NCI-H524 (cell line): ENCODE results near the gene SFRP5.

Experiments
- DNase-seq, 2 experiments: peaks; one replicate each; lab custom pipeline; 2025; lab: John Stamatoyannopoulos, UW

Gene SFRP5

DNA sequence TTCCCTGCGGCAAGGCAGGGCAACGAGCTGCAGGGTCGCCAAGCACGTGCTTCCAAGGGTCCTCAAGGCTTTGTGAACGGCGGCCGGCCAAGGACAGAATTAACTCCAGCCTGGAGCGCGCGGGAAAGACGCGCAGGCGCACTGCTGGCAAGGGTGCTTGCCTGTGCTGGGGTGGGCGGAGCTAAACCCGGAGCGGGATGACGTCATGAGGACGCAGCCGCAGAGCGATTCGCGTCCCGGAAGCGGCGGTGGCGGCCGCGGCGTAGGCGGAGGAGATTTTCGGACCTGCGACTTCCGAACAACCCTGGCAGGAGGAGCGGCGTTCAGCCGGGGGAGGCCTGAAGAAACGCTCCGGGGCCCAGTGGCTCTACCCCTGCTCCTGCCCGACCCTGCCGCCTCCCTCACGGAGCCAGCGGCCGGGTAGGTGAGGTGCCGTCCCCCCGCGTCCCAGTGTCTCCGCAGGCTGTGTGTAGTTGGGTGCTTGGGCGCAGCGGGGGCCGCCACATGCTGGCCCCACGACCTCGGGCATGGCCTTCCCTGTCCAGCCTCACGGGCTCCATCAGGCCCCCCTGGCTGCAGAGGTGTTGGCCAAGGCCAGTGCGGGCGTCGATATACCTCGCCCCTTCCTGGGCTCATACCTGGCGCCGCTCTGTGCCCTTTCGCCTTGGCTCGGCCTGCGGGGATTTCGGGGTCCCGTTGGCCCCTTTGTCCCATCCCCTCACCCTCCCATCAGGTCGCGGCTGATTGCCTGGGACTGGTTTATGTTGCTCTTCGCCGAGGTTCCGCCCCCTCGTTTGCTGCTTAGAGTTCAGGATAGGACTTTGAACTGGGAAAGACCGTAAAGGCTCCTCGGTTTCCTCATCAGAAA is 34.7 kb downstream of the SFRP5 start, which contains the start of gene ZFYVE27:
Gene ZFYVE27 (plus strand): TSS at position 227 of the 868 bp plus-strand sequence. CDS start 1,350 bp downstream, outside the sequence.
- peak; percentile 59 to 82 for DNase-seq

DNA sequence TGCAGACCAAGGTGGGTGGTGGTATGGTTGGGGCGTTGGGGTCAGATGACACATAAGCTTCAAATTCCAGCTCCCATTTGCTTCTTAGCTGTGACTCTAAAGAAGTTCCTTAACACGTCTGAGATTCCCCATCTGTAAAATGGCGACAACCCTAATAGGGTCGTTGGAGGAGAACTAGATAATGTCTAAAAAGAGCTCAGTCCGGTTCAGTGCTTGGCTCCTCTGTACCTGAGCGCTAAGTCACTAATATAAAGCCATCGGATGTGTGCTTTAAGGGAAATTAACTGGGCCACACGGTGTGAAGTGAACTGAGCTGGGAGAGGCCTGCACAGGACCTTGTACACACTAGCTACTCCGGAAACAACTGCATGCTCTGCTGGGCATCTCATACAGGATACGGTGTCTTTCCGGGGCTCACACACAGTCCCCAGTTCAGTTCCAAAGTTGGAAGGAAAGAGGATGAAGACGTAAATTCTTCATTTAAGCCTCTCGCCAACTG is 35.3 kb downstream of the SFRP5 start:
- no peak for DNase-seq

DNA sequence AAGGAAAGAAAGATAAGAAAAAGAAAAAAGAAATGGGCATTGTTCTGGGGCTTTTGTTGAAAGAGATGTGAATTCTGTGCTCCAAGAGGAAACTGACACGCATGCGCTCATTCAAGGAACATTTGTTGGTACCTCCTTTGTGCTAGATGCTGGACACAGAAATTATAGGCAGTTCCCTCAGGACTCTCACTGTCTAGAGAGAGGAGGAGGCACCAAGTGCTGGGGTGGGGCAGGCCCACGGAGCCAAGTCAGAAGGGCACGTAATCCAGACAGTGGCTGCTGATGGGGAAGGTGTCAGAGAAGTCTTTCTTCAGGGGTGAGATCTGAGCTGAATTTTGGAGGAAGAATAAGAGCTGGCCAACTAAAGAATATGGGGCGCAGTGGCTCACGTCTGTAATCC is 37.8 kb downstream of the SFRP5 start:
- no peak for DNase-seq

GRCh38 chr10:97733256-97733655 is 38.5 kb downstream of the SFRP5 start:
- DNase-seq = no peak

DNA sequence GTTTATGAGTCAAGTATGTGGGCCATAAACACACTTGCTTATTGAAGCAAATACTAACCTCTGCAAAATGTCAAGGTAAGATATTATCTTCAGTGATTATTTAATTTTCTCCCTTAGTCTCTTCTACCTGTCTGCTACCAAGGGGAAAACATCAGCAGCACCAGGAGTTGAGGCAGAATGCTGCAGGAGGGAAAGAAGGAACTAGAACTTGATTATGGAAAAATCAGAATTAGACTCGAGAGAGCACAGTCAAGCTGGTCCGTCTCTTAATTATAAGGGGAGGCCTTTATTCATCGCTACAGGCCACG is 39.8 kb downstream of the SFRP5 start:
- DNase-seq = no peak

- peak in 1 of 2 experiments; percentile 46 for DNase-seq
Measured at GRCh38 chr10:97731346-97732051, 40.3 kb downstream of the SFRP5 start.

- no peak for DNase-seq
Measured at GRCh38 chr10:97729014-97729413, 42.8 kb downstream of the SFRP5 start.

- no peak for DNase-seq
Measured at GRCh38 chr10:97726636-97727178, 45.1 kb downstream of the SFRP5 start.

GRCh38 chr10:97724341-97724941 is 47.4 kb downstream of the SFRP5 start:
- DNase-seq = no peak

DNA sequence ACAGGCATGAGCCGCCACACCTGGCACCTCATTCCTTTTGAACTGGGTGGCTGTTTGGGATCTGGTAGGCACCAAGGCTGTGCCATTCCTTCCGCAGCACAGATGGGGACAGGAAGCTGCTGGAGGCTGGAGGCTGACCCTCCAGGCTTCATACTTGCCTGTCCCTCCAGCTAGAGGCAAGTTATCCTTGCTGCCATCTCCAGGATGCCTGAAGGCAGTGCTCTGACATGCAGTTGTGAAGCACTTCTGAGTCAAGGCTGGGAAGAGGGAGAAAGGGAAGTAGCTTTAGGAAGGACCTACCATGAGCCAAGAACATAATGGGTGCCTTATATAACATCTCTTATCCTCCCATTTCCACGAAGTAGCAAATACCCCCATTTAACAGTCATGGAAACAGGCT is 48.8 kb downstream of the SFRP5 start:
- no peak for DNase-seq

- no peak for DNase-seq
Measured at GRCh38 chr10:97721871-97722780, 49.7 kb downstream of the SFRP5 start.

GRCh38 chr10:97719602-97720001 is 52.2 kb downstream of the SFRP5 start:
- peak in 1 of 2 experiments; percentile 17 for DNase-seq

GRCh38 chr10:97718659-97719142 is 53.1 kb downstream of the SFRP5 start:
- no peak for DNase-seq

GRCh38 chr10:97718178-97718577 is 53.6 kb downstream of the SFRP5 start:
- DNase-seq = no peak

GRCh38 chr10:97717627-97718026 is 54.2 kb downstream of the SFRP5 start:
- no peak for DNase-seq
